ENCODE data around the gene KIAA1328.

DNA sequence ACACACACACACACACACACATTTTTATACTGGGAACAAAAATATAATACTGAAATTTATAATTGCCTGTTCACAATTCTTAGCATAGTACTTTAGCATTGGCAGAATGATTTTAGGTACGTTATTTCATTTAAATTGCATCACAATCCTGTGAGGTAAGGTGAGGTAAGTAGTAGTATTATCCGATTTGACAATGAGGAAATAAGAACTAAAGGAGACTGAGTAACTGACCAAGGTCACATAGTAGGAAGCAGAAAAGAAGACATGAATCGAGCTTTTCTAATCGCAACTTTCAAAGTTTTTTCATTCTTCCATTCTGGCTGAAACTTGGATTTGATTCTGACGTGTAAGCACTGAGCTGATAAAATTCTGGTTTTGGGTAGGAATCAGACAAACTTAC, 351.2 kb downstream of the KIAA1328 start:
- TF ChIP-seq CTCF (IDR thresholded peaks at IDR 0.05; ENCODE audit: poor library complexity), result no peak
- TF ChIP-seq EZH2 (IDR thresholded peaks at IDR 0.05; ENCODE audit: borderline replicate concordance), result no peak
